ENCODE data around the gene BDKRB2.

GRCh38 chr14:96270565-96271420 lies 66.2 kb downstream of the BDKRB2 start:
- TF ChIP-seq RAD21 (IDR thresholded peaks at IDR 0.05; ENCODE audit: low read depth) = no peak
- TF ChIP-seq POLR2AphosphoS5 (IDR thresholded peaks at IDR 0.05; ENCODE audit: low read depth, low read length) = no peak
- TF ChIP-seq, protein P1, sequence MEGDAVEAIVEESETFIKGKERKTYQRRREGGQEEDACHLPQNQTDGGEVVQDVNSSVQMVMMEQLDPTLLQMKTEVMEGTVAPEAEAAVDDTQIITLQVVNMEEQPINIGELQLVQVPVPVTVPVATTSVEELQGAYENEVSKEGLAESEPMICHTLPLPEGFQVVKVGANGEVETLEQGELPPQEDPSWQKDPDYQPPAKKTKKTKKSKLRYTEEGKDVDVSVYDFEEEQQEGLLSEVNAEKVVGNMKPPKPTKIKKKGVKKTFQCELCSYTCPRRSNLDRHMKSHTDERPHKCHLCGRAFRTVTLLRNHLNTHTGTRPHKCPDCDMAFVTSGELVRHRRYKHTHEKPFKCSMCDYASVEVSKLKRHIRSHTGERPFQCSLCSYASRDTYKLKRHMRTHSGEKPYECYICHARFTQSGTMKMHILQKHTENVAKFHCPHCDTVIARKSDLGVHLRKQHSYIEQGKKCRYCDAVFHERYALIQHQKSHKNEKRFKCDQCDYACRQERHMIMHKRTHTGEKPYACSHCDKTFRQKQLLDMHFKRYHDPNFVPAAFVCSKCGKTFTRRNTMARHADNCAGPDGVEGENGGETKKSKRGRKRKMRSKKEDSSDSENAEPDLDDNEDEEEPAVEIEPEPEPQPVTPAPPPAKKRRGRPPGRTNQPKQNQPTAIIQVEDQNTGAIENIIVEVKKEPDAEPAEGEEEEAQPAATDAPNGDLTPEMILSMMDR (IDR thresholded peaks at IDR 0.05 in 2 of 3, conservative IDR thresholded peaks at IDR 0.05 in 1 of 3; ENCODE audit: borderline replicate concordance in 1 of 3, insufficient read depth in 1 of 3, low read depth in 2 of 3, low read length in 2 of 3) = no peak
- TF ChIP-seq POLR2A (IDR thresholded peaks at IDR 0.05; ENCODE audit: borderline replicate concordance, extremely low read depth, insufficient read depth, insufficient read length) = no peak
- no peak for TF ChIP-seq SP1 (IDR thresholded peaks at IDR 0.05; ENCODE audit: low read depth)
- no peak for TF ChIP-seq FOSL1 (IDR thresholded peaks at IDR 0.05; ENCODE audit: low read depth)
- no peak for TF ChIP-seq EZH2 (IDR thresholded peaks at IDR 0.05)
- no peak for TF ChIP-seq SIN3A (IDR thresholded peaks at IDR 0.05; ENCODE audit: low read depth)
- no peak for TF ChIP-seq JUND (IDR thresholded peaks at IDR 0.05)
- no peak for TF ChIP-seq ZFX (IDR thresholded peaks at IDR 0.05)
- no peak for TF ChIP-seq TCF7L2 (IDR thresholded peaks at IDR 0.05; ENCODE audit: borderline replicate concordance, extremely low read depth, insufficient read depth, insufficient read length)

All from HCT116 (cell line).